Endothelial cell of hepatic sinusoid (primary cell): ENCODE results near the gene SUOX.
"Not testable (repeated sequence)": the region's sequence is repeated elsewhere in the genome, so short reads cannot be mapped to it uniquely, and the experiment has no call there.

Experiments used
- in situ Hi-C: cut with HindIII; loops from 2 replicates; pipeline ENCODE4 v1.10.0; 2017; ENCODE audit warnings: low sequenced_read_pairs

Gene SUOX

DNA sequence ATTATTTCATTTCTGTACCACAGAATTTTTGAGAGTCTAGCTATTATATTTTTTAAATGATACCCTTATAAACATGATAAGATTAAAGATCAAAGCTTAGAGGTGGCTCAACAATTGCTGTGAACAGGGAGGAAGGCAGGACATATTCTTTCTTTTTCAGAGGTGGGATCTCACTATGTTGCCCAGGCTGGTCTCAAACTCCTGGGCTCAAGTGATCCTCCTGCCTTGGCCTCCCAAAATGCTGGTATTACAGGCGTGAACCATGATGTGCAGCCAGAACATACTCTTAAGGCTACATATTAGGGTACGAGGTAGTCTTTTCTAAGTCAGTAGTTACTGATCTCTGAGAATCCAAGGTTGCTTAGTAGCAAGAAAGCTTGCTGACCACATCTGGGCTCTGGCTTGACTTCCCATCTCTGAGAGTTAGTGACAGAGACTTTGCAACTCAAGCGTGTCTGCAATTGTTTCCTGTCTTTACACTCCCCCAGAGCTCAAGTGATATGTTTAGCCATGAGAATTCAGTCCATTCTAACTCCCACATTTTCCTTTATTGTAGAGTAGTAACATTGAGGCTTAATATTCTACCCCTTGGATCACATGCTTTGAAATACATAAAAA lies 14.6 kb upstream of the SUOX start:
- in situ Hi-C loops, result no loop called here

DNA sequence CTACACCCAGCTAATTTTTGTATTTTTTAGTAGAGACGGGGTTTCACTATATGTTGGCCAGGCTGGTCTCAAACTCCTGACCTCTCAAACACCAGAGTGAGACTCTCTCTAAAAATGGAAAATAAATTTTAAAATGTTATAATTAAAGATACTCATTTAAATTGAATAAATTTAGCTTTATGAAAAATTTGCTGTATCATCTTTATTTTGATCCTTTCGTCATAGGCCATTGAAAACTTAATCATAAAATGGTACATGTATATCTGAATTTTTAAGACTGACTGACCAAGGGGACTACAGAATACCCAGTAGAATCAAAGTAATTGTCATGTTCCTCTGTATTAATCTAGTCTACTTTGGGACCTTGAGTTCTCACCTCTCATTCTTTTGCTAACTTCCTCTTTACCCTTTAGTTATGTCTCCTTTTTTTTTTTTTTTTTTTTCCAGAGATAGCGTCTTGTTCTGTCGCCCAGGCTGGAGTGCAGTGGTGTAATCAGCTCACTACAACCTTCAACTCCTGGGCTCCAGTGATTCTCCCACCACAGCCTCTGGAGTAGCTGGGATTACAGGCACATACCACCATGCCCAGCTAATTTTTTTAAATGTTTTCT lies 13.7 kb upstream of the SUOX start:
- in situ Hi-C loops, result no loop called here

DNA sequence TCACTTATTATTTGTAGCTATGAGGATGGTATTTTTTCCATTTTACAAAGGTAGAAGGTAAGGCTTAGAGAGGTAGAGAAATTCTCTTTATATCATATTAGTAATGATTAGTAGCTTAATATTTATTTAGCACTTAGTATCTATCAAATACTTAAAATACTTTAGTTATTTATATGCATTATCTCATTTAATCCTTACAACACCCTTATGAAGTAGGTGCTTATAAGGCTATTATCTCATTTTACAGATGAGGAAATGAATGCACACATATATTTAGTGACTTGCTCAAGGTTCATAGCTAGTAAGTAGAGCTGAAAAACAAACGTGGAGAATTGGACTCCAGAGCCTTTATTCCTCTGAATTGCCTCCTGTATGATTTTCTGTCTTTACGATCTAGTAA lies 12.2 kb upstream of the SUOX start:
- in situ Hi-C loops, result no loop called here

DNA sequence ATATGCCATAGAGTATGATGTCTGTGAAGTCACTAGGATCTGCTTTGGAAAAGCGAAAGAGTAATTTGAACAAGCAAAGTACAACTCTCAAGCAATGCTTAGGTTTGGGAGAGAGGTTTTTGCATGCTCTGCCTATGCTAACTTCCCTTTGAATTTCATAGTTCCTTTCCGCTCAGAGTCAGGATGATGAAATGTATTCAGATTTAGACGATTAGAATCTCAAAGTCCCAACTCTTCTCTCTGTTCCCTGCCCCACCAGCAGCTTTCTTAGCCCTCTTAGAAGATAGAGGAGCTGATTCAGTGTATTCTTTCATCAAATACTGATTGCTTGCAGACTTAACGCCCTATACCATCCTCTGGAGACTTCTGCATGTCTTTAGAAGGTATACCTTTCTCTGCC lies 11.7 kb upstream of the SUOX start:
- in situ Hi-C loops, result no loop called here

DNA sequence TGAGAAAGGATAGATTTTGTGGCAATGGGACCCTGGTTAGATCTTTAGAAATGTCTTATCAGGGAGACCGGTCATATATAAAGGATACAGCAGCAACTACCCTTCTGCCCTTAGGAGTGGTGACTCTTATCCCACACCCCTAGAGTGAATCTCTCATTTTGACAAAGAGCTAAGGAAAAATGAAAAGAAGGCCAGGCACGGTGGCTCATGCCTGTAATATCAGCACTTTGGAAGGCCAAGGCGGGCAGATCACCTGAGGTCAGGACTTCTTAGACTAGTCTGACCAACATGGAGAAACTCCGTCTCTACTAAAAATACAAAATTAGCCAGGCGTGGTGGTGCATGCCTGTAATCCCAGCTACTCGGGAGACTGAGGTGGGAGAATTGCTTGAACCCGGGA lies 11.1 kb upstream of the SUOX start:
- in situ Hi-C loops, result not testable (repeated sequence)

DNA sequence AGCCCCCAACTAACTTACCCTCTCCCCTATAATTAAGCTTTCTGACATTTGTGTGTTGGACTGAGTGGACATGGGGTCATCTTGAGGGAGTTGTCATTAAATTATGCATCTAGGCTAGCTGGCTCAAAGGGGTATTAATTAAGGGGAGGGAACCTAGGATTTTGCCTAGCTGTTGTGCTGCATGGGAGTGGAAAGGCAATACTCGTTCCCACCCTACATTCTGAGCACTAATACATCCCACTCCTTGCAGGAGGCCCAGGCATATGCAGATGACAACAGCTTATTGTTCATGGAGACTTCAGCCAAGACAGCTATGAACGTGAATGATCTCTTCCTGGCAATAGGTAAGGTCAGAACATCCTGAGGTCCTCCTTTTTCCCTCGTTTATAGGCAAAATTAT lies 6.0 kb upstream of the SUOX start:
- in situ Hi-C loops, result no loop called here

DNA sequence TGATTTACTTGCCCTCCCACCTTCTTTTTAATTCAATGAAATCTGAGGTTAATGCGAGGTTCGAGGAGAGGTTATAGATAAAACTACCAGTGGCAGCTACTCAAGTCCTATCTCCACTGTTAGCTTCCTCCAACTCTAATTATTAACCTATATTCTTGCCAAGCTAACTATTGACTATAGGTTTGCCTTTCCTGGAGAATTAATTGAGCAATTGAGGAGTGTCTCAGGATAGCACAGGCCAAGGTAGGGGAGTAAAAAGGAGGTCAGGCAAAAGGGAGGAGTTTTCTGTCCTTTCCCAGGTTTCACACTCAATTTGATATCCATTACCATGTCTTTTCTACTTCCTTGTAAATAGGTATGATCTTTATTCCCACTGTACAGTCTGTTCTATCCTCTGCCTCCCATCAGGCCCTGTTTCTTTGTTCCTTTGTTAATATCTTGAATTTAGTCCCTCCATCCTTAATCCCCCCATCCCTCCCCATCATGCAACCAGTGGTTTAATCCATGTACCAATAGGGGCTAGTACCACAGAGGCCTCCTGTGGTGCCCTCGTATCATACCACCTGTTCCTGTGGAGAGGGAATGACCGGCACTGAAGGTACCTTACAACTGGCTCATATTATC lies 3.7 kb upstream of the SUOX start:
- in situ Hi-C loops, result no loop called here

DNA sequence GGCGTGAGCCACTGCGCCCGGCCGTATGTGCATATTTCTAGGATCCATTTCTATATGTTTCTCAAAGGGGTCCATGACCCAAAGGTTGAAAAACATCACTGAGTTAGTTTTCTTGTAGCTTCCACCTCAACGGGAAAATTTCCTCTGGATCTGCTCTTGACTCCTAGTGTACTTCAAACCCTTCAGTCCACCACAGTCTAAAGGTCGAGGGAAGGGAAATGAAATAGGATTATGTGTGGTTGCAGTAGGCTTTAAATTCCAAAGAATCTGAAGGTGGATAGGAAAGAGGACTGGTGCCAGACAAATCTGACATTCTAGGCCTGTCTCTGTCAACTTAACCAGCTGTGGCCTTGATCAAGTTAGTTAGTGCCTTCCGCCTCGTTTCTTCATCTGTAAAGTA lies 1.7 kb upstream of the SUOX start:
- in situ Hi-C loops, result no loop called here

DNA sequence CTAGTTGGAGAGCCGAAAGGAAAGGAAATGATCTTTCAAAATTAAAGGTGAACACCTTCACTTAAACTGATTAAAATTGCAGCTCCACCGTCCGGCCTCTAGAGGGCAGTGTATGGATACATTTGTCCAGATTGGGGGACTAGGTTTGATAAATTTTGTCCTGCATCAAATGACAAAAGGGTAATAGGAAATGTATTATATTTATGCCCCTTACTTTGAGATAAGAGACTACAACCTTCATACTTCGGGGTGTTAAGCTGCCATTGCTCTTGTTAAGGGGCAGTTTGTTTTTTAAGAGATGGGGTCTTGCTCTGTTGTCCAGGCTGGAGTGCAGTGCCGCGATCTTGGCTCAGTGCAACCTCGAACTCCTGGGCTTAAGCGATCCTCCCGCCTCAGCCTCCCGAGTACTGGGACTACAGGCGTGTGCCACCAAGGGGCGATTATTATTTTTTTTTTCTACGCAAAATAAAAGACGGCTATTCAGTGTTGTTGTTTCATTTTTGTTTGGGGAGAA lies 818 bp upstream of the SUOX start:
- in situ Hi-C loops, result no loop called here

DNA sequence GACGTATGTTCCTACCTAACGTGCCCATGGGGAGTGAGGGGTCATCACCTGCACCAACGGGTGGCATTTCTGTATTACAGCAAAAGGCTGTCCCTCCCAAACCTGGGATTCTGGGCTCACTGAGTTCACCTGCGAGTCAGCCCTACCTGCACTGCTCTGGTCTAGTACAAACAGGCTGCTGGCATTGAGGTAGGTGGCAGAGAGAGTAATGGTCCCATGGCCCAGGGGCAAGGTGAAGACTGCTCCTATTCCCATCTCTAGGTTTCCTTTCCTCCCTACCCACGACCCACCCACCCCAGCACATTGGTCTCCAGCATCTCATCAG lies 421 bp downstream of the SUOX start:
- in situ Hi-C loops, result no loop called here

DNA sequence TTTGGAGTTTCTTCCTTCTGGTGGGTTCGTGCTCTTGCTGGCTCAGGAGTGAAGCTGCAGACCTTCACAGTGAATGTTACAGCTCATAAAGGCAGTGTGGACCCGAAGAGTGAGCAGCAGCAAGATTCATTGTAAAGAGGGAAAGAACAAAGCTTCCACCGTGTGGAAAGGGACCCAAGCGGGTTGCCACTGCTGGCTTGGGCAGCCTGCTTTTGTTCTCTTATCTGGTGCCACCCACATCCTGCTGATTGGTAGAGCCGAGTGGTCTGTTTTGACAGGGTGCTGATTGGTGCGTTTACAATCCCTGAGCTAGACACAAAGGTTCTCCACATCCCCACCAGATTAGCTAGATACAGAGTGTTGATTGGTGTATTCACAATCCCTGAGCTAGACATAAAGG lies 2.4 kb downstream of the SUOX start:
- in situ Hi-C loops, result not testable (repeated sequence)

DNA sequence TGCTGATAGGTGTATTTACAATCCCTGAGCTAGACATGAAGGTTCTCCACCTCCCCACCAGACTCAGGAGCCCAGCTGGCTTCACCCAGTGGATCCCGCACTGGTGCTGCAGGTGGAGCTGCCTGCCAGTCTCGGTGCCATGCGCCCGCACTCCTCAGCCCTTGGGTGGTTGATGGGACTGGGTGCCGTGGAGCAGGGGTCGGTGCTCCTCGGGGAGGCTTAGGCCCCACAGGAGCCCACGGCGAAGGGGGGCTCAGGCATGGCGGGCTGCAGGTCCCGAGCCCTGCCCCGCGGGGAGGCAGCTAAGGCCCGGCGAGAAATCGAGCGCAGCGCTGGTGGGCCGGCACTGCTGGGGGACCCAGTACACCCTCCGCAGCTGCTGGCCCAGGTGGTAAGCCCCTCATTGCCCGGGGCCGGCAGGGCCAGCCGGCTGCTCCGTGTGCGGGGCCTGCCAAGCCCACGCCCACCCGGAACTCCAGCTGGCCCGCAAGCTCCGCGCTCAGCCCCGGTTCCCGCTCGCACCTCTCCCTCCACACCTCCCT lies 3.0 kb downstream of the SUOX start:
- in situ Hi-C loops, result not testable (repeated sequence)

DNA sequence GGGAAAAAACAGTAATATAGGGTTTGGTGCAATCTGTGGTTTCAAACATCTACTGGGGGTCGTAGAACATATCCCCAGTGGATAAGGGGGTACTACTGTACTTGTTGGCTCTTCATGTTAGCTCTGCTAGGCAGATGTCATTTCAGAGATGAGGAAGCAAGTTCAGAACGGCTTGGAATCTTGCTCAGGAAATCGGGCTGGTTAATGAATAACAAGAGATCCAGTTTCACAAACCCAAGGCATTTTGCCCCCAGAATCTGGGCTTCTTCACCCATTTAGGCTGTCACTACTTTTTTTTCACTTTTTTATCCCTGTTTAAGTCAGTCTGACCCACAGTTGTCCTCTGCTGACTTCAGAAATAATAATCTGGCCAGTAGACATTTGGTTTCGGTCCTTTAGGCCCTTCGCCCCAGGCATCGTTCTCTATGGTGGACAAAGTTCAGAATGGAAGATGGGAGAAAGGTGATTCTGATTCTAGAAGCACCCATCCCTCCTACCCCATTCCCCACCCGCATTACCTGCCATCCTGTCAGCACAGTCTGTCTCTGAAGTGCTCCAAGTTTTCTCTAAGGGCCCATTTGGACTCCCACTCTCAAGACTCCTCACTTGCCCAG lies 4.5 kb downstream of the SUOX start:
- in situ Hi-C loops, result no loop called here

DNA sequence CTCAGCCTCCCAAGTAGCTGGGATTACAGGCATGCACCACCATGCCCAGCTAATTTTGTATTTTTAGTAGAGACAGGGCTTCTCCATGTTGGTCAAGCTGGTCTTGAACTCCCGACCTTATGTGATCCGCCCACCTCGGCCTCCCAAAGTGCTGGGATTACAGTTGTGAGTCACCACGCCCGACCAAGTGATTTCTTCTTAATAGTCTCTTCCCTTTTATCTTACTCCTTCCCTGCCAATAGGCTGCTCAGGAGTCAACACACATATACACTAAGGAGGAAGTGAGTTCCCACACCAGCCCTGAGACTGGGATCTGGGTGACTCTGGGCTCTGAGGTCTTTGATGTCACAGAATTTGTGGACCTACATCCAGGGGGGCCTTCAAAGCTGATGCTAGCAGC lies 6.3 kb downstream of the SUOX start:
- in situ Hi-C loops, result not testable (repeated sequence)

DNA sequence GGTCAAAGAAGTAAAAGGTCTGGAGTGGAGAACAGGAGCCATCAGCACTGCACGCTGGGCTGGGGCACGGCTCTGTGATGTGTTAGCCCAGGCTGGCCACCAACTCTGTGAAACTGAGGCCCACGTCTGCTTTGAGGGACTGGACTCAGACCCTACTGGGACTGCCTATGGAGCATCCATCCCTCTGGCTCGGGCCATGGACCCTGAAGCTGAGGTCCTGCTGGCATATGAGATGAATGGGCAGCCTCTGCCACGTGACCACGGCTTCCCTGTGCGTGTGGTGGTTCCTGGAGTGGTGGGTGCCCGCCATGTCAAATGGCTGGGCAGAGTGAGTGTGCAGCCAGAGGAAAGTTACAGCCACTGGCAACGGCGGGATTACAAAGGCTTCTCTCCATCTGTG lies 7.1 kb downstream of the SUOX start:
- in situ Hi-C loops, result no loop called here

DNA sequence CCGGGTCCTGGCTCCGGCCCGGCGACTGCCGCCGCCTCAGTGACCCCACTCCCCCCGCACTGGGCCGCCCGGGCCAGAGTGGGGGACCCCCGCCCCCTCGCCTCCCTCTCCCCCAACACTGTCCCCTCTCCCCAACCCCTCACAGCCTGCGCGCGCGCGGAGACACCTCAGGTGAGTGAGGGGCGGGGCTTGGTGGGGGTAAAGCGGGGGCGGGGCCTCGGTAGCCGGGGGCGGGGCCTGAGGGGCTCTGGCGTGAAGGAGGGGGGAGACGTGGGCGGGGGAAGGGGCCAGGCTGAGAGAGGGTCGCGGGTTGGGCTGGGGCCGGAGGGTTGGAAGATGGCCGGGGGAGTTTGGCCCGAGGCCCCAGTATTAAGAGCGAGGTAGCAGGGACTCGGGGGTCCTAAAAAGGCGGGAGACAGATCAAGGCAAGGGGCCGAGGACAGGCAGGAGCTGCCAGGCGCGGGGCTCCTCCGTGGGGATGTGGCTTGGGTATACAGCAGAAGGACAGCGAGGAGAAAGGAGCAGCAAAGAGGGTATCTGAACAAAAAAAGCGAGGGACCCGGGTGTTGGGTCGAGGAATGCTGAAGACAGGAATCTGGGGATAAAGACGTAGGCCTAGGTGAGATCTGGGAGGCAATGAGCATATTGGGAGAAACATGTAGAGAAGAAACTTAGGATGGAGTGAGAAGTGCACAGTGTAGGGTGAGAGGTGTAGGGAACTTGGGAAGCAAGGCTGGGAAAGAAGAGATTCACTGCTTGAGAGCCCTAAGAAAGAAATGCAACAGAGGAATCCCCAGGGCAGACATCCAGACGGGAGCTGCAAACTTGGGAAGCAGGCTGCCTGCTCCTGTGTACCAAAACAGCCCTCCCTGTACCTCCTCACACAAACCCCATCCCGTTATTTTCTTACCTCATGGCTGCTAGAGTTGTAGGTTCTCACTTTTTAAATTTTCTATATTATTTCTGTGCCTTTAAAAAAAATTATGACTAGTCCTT lies 10.8 kb downstream of the SUOX start:
- in situ Hi-C loops, result no loop called here

DNA sequence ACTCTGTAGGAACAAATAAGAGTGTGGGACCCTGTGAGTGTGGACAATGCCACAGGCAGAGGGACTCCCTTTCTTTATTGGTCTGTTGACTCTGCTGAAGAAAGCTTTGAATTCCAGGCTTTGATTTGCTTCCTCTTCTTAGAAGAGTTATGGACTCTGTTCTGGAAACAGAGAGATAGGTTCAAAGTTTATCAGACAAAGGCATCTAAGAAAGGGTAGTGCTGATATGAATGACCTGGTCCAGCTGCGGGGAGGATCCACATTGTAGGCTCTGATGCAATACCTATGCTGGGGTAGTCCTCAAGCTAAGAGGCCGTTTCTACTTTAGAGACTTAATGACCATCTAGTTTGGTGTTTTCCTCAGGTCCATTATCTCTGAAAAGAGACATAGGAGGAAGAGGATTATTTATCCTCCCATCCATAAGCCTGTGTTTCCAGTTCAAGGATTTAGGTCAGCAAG lies 13.1 kb downstream of the SUOX start:
- in situ Hi-C loops, result no loop called here

DNA sequence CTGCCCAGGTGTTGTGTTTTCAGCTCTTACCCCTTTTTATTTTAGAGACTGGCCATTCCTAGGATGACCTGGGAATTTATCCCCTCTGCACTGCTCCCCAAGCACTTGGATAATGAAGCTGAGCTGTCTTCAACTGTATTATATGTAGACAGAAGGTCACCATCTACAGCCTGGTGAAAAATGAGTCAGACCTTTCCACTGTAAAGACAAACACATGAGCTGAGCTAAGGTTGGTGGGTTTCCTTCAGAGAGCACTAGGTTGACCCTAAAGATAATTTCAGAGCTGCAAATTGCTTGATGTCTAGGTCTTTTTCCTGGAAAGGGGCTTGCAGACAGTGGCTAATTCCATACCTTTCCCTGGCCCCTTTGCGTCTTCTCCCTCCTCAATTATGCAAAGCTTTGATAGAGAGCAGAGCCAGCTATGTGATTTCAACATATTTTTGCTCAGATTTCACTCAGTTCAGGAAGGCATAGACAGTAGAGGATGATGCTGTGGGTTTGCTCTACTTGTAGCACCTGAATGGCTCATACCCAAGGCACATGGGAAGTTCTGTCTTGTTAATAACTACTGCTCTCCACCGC lies 14.5 kb downstream of the SUOX start:
- in situ Hi-C loops, result no loop called here

DNA sequence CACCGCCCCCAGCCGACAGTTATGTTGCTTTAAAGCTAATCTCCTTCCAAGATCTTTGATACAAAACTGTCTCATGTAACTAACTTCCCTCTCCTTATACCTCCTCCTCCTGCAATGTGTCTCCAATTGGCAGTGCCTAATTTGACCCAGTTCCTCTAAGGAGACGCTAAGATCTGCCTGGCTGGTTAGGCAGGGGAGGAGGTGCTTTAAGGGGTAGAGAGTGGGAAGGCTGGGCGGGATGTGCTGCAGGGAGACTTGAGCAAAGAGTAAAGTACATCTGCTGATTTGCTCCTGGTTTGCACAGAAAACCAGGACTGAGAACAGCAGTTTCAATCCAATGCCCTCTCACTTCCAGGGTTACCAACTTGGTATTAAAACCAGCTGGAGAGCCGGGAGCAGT lies 16.4 kb downstream of the SUOX start:
- in situ Hi-C loops, result no loop called here

DNA sequence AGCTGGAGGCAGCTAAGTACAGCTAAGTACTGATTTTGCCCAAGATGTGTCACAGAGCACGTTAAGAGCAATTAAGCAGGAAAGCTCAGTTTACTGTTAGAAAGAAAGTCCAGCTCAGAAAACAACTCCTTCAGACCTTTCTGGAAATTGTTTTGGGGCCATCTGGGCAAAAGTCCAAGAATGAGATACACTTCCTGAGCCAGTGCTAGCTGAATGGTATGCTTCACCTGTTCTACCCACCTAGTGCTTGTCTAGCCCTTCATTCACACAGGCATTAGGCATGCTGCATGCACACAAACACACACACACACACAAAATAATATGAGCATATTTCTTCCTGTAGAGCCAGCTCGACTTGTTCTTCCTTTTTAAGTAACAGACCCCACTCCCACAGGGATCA lies 17.1 kb downstream of the SUOX start:
- in situ Hi-C loops, result no loop called here
